Amygdala (tissue), 56 donors: Measurements from ENCODE around the gene FAR1.
"Not testable (repeated sequence)": the region's sequence is repeated elsewhere in the genome, so short reads cannot be mapped to it uniquely, and the experiment has no call there.

Source experiments
- DNase-seq, 56 donors: peaks; one replicate each; lab custom pipeline; 2025; lab: John Stamatoyannopoulos, UW

Gene FAR1, protein sequence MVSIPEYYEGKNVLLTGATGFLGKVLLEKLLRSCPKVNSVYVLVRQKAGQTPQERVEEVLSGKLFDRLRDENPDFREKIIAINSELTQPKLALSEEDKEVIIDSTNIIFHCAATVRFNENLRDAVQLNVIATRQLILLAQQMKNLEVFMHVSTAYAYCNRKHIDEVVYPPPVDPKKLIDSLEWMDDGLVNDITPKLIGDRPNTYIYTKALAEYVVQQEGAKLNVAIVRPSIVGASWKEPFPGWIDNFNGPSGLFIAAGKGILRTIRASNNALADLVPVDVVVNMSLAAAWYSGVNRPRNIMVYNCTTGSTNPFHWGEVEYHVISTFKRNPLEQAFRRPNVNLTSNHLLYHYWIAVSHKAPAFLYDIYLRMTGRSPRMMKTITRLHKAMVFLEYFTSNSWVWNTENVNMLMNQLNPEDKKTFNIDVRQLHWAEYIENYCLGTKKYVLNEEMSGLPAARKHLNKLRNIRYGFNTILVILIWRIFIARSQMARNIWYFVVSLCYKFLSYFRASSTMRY

DNA sequence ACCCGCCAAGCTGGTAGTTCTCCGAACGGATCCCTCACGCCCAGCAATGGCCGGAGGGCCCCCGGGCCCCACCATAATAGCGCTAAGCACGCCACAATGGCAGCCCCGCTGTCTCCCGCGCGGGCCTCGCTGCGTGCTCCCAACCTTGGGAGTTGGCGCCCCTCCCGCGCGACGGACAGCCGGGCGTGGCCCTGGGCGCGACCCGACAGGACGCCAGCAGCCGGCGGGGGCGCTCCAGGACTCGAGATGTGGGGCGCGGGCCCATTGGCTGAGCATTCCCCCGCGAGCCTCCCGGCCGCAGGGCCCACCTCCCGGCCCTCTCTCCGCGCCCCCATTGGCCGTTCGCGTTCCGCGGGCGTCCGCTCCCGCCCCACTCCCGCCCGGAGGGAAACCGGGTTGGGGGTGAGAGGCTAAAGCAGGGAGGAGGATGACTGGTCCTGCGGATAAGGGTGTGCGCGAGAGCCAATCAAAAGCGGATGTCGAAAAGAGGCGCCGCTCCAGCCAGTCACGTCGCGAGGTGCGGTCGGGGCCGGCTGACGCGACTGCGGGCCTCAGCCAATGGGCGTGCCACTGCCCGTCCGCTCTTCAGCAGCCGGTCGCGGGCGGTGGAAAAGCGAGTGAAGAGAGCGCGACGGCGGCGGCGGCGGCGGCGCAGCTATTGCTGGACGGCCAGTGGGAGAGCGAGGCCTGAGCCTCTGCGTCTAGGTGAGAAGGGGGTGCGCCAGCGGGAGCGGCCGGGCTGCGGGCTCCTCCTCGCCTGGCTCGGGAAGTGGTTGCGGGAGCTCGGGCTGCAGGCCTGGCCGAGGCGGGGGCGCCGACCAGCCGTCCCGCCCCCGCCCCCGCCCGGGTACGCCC lies at the start of gene FAR1:
Gene FAR1, plus strand, starts transcription at position 567 of the 855 bp plus-strand sequence. CDS start 26,098 bp downstream, outside the sequence.
- peak; percentile 66 to 100 (median 98) for DNase-seq

- no peak for DNase-seq
Observed at GRCh38 chr11:13620063-13620462, 48.4 kb upstream of the FAR1 start.

- DNase-seq, result not testable (repeated sequence)
Observed at GRCh38 chr11:13626818-13627217, 41.6 kb upstream of the FAR1 start.

DNA sequence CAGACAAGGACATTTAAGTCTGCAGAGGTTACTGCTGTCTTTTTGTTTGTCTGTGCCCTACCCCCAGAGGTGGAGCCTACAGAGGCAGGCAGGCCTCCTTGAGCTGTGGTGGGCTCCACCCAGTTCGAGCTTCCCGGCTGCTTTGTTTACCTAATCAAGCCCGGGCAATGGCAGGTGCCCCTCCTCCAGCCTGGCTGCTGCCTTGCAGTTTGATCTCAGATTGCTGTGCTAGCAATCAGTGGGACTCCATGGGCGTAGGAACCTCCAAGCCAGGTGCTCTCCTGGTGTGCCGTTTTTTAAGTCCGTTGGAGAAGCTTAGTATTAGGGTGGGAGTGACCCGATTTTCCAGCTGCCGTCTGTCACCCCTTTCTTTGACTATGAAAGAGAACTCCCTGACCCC lies 39.8 kb upstream of the FAR1 start:
- not testable (repeated sequence) for DNase-seq

DNA sequence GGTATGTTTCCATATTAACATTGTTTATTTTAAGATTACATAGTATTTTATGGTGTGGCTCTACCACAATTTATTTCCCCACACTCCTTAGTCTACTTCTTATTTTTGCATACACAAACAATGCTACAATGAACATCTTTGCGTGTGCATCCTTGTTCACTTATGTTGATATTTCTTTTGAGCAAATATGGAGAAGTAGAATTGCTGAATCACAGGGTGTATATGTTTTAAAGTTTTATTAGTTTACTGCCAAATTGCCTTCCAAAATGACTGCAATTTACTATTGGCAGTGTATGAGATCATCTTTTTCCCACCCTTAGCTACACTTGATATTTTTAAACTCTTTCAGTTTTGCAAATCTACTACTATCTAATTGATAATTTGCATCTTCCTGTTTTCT lies 38.7 kb upstream of the FAR1 start:
- DNase-seq, result no peak

DNA sequence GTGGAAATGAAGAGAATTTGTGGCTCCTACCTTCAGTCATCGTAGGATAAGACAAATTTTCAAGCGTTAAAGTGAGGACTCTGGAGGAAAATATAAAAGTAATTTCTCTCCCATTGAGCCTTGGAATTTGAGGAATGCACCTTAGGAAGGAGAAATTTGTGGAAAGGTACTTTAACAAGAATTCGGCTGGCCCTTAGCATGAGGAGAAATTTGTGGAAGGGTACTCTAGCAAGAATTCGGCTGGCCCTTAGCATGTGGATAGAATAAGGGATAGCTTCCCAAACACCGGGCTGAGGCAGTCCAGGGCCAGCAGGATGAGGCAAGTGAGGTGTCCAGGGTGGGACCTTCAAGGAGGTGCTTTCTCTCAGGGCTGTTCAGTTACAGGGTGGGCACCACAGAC lies 33.2 kb upstream of the FAR1 start:
- no peak for DNase-seq

- no peak for DNase-seq
Observed at GRCh38 chr11:13635804-13636203, 32.7 kb upstream of the FAR1 start.

DNA sequence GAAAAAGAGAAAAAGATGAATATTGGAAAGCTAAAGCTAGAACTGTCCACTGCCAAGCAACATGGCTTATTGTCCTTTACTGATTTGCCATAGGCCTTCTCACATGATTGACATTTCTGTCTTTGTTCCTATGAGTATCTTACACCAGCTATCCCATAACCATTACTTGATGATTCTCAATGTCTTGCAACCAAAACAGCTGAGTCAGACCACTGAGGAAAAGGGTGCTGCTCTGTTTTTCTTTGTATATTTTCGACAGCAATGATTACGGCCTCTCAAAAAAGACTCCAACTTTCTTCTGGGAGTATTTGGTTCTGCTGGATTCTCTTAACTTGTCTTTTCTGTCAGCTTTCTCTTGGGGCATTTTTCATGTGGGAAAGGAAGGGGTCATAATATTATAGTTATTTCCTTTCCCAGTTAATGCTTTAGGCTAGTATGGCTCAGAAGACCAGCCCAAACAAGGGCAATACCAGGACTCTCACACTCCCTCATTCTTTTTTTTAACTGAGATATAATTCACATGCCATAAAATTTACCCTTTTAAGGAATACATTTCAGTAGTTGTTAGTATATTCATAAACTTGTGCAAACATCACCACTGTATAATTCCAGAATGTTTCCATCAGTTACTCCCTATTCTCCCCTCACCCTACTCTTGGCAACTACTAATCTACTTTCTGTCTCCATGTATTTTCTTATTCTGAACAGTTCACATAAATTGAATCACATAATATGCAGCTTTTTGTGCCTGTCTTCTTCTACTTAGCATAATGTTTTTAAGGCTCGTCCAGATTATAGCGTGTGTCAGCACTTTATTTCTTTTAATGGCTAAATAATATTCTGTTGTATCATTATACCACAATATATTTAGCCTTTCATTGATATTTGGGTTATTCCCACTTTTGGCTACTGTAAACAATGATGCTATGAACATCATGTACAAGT lies 31.1 kb upstream of the FAR1 start:
- DNase-seq, result no peak

GRCh38 chr11:13638422-13638821 lies 30.0 kb upstream of the FAR1 start:
- no peak for DNase-seq

DNA sequence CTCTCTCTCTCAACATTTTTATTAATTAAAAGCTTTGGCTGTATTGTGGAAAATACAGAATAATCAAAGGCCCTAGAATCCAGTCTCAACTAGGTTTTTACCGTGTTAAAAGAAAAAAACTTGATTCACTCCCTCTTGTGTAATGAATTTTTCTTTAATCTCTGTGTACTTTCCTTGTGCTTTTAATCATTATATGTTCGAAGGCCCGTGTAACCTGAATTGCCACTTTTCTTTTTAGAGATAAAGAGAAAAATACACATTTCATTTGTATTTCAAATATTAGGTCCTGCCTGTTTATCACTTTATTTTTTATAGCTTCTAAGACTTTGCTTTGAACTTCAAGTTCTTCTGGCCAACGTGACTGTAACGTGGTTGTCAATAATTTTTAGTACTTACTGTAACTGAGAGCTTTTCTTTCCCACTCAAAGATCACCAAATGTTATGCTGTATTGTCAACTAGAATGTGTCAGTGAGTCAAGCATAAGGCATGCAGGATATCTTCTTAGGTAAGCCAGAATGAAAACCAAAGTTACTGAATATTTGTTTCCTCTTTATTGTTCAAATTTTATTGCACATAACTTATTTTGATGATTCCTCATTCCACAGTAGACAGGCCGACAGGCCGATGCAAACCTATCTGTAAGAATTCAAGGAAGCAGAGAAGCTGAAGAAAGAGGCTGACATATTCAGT lies 23.3 kb upstream of the FAR1 start:
- no peak for DNase-seq

GRCh38 chr11:13647391-13647790 lies 21.1 kb upstream of the FAR1 start:
- DNase-seq, result no peak

- DNase-seq, result no peak
Observed at GRCh38 chr11:13649619-13650018, 18.8 kb upstream of the FAR1 start.

- not testable (repeated sequence) for DNase-seq
Observed at GRCh38 chr11:13651515-13651914, 17.0 kb upstream of the FAR1 start.

DNA sequence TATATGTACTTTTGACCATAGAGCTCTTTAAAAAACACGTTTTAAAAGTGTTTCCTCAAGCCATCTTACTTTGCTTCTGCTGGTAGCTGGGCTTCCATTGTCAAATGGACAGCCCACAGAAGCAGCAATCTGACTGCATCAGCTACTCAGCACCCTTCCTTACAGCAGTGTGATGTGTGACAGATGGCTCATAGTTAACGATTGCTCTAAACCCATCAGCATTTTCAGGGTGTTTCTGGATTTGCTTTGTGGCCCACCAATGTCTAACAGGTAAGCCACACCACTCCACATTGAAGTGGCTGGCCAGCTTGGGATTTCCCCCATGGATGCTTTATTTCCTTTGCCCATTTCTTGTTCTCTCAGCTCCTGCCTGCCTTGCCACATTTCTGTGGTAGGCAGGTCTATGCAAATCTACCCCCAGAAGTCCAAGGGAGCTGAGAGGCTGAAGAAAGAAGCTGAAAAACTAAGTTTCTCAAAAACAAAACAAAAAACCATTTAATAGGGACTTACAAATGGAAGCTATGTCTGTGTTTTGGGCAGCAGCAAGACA lies 7.3 kb upstream of the FAR1 start:
- no peak for DNase-seq

GRCh38 chr11:13663631-13664071 lies 4.8 kb upstream of the FAR1 start:
- no peak for DNase-seq

- DNase-seq, result no peak
Observed at GRCh38 chr11:13664351-13664750, 4.1 kb upstream of the FAR1 start.

DNA sequence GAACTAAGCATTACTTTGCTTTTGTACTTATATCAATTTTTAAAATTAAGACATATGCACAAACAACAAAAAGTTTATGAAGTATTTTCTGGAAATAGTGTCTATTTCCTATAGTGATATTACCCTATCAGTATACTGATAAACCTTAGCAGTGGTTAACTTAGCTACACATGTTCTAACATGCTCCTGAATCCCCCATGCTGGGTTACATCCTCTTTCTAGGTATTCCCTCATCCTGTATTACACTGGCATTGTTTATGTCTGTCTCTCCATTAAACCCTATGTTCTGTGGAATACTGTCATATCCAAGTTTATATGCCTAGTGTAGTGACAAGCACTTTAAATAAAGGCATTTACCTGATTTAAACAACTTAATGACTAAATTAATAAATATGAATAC lies 1.8 kb upstream of the FAR1 start:
- DNase-seq, result no peak

DNA sequence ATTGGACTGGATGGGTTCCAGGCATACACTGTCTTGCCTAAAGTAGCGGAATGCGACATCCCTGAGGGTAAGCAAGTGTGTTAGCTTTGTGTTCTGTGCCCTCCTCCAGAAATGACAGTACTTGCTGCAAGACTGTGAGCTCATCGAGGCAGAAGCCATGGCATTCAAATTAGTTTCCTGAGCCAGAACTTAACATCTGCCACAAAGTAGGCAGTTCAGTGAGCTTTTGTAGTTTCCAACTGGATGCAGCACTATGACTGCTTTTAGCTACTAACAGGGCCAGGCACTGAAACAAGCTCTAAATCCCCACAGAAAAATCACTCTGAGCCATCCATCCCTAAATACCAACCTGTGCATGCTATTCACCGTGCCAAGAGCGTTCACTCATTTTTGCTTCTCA lies 1.2 kb upstream of the FAR1 start:
- DNase-seq, result peak in 3 of 56 donors; percentile 1 to 49 (median 10)

GRCh38 chr11:13667795-13668101 lies 720 bp upstream of the FAR1 start:
- no peak for DNase-seq
